Esophagus squamous epithelium (tissue), 5 donors: ENCODE results near the gene HSPB3. TPM values are rescaled to one million over a fixed set of nuclear protein-coding genes. Genes with fewer than 3 reads are reported as not detected.
"Not testable (repeated sequence)": the region's sequence is repeated elsewhere in the genome, so short reads cannot be mapped to it uniquely, and the experiment has no call there.

ENCODE experiments used
- DNase-seq: peaks from one replicate; lab custom pipeline; 2025; lab: John Stamatoyannopoulos, UW
- H3K27ac ChIP-seq, 4 donors: fragments of 200-600 bp; sonication (generic); one replicate each; pipeline ENCODE4 v1.5.1; 2016 to 2019; ENCODE audit warnings: mild to moderate bottlenecking in 1 of 4
- H3K27me3 ChIP-seq, 4 donors: fragments of 200-600 bp; sonication (generic); 1 replicate in 3 of 4; 2 replicates in 1 of 4; pipeline versions ENCODE4 v1.5.1 to v1.6.0; 2017 to 2021; ENCODE audit warnings: antibody characterized with exemption in 1 of 4
- H3K36me3 ChIP-seq, 3 donors: fragments of 200-600 bp; sonication (generic); one replicate each; pipeline ENCODE4 v1.5.1; 2016 to 2019
- H3K4me1 ChIP-seq, 3 donors: fragments of 200-600 bp; sonication (generic); one replicate each; pipeline ENCODE4 v1.5.1; 2017 to 2019
- H3K4me3 ChIP-seq, 4 donors: fragments of 200-600 bp; sonication (generic); 1 replicate in 3 of 4; 2 replicates in 1 of 4; pipeline ENCODE4 v1.5.1; 2016 to 2019; ENCODE audit warnings: mild to moderate bottlenecking in 2 of 4, moderate library complexity in 1 of 4
- H3K9me3 ChIP-seq, 3 donors: fragments of 200-600 bp; sonication (generic); one replicate each; pipeline ENCODE4 v1.5.1; 2016 to 2019
- CTCF ChIP-seq, 6 experiments: fragments of 450-650 bp in 4 of 6; fragments of 200-600 bp in 2 of 6; sonication (generic) in 2 of 6; IDR thresholded peaks; one replicate each; pipeline ENCODE4 v1.5.1; 2016 to 2019; ENCODE audit warnings: antibody characterized with exemption in 6 of 6, mild to moderate bottlenecking in 4 of 6, moderate library complexity in 4 of 6
- POLR2A ChIP-seq, 4 donors: fragments of 450-650 bp; IDR thresholded peaks; one replicate each; pipeline ENCODE4 v1.6.1; 2017; ENCODE audit warnings: antibody characterized with exemption in 4 of 4, mild to moderate bottlenecking in 4 of 4, moderate library complexity in 3 of 4
- WGBS, 2 donors: methylation state at CpG; one replicate each; pipeline ENCODE4 v1.1.5; 2018; 5-methylcytosine and 5-hydroxymethylcytosine counted together
- intact Hi-C: fragments of 100-400 bp; cut with DNase I; formaldehyde crosslinking; loops from one replicate; pipeline ENCODE4 v1.15.0; 2022
- total RNA-seq, 4 donors: library from RNA; depleted of rRNA; stranded (reverse); fragments of >200 nt; gene quantifications; one replicate each; pipeline ENCODE4 v1.1.0, GENCODE V29; 2016
- donor health status: DM: yes; HTN: yes; CAD: no.

HSPB3 gene
- total RNA-seq, 4 donors from 2014 or later, result 0.40 to 14.1 (median 2.4) TPM; not detected in 1

- Histone ChIP-seq H3K27ac (no peak overlapping the region), H3K4me3 (no peak overlapping the region), H3K27me3 (no peaks in the 10 kb centered on the region), H3K36me3 (no peaks in the 10 kb centered on the region), H3K4me1 (no peaks in the 10 kb centered on the region), H3K9me3 (no peaks in the 10 kb centered on the region)
- no peak for DNase-seq
- TF ChIP-seq CTCF (IDR thresholded peaks at IDR 0.05) (no peak), POLR2A (IDR thresholded peaks at IDR 0.05) (no peak)
- WGBS, 2 donors, result 62% methylated on average over 2 of the region's 2 CpGs; no CpG with 5 or more reads in 1 of the 2 donors
- intact Hi-C loops, result no loop called here
Observed at GRCh38 chr5:54476682-54477081, 21.2 kb downstream of the HSPB3 start.

GRCh38 chr5:54477941-54478478 is 22.5 kb downstream of the HSPB3 start:
- DNase-seq, result no peak
- no peak overlapping the region for H3K27ac ChIP-seq
- 85 to 100% methylated on average over 1 of the region's 1 CpG for WGBS, 2 donors
- intact Hi-C loops, result no loop called here
- H3K4me3 ChIP-seq, result no peak overlapping the region
- H3K9me3 ChIP-seq, result no peaks in the 10 kb centered on the region
- TF ChIP-seq POLR2A (IDR thresholded peaks at IDR 0.05), result no peak
- H3K36me3 ChIP-seq, result no peaks in the 10 kb centered on the region
- H3K4me1 ChIP-seq, result no peaks in the 10 kb centered on the region
- no peaks in the 10 kb centered on the region for H3K27me3 ChIP-seq

GRCh38 chr5:54480296-54480695 is 24.8 kb downstream of the HSPB3 start:
- intact Hi-C loops, result loop anchor here (10.0 kb wide), 1 partner anchor 245 kb away; no protein-coding TSS in a partner anchor

GRCh38 chr5:54484219-54484894 is 28.9 kb downstream of the HSPB3 start:
- no peak for DNase-seq
- H3K27ac ChIP-seq, result no peak overlapping the region
- no peaks in the 10 kb centered on the region for H3K36me3 ChIP-seq
- 73 to 75% methylated on average over 5 of the region's 5 CpGs for WGBS, 2 donors
- TF ChIP-seq CTCF (IDR thresholded peaks at IDR 0.05) (no peak), POLR2A (IDR thresholded peaks at IDR 0.05) (no peak)
- no peaks in the 10 kb centered on the region for H3K9me3 ChIP-seq
- H3K4me3 ChIP-seq, result no peak overlapping the region
- no peaks in the 10 kb centered on the region for H3K27me3 ChIP-seq
- intact Hi-C loops, result loop anchor here (10.0 kb wide), 1 partner anchor 250 kb away; no protein-coding TSS in a partner anchor
- H3K4me1 ChIP-seq, result peaks cover 0 to 4% (median 0%) of the 10 kb centered on the region in 3 donors

More at GRCh38 chr5:54480296-54480695, 24.8 kb downstream of the HSPB3 start:
- no peaks in the 10 kb centered on the region for H3K4me1 ChIP-seq
- no peak overlapping the region for H3K27ac ChIP-seq
- no peak overlapping the region for H3K4me3 ChIP-seq
- no peaks in the 10 kb centered on the region for H3K27me3 ChIP-seq
- no peak for DNase-seq
- H3K36me3 ChIP-seq, result no peaks in the 10 kb centered on the region
- no peak for TF ChIP-seq POLR2A (IDR thresholded peaks at IDR 0.05)
- no peak for TF ChIP-seq CTCF (IDR thresholded peaks at IDR 0.05)
- H3K9me3 ChIP-seq, result no peaks in the 10 kb centered on the region

GRCh38 chr5:54485659-54486058 is 30.2 kb downstream of the HSPB3 start:
- not testable (repeated sequence) for DNase-seq, H3K27ac ChIP-seq, H3K9me3 ChIP-seq, H3K27me3 ChIP-seq, H3K4me1 ChIP-seq, H3K4me3 ChIP-seq, H3K36me3 ChIP-seq
- intact Hi-C loops, result loop anchor here (10.0 kb wide), 1 partner anchor 251 kb away; no protein-coding TSS in a partner anchor

- not testable (repeated sequence) for H3K4me3 ChIP-seq, H3K36me3 ChIP-seq, H3K4me1 ChIP-seq, H3K27ac ChIP-seq, DNase-seq, H3K9me3 ChIP-seq, H3K27me3 ChIP-seq
- WGBS, 2 donors, result 29 to 45% methylated on average over 1 of the region's 2 CpGs
- intact Hi-C loops, result loop anchor here (10.0 kb wide), 1 partner anchor 255 kb away; no protein-coding TSS in a partner anchor
Observed at GRCh38 chr5:54489648-54489979, 34.1 kb downstream of the HSPB3 start.
